Measurements from ENCODE around the gene MPHOSPH10.
"Not testable (repeated sequence)": the region's sequence is repeated elsewhere in the genome, so short reads cannot be mapped to it uniquely, and the experiment has no call there.

DNA sequence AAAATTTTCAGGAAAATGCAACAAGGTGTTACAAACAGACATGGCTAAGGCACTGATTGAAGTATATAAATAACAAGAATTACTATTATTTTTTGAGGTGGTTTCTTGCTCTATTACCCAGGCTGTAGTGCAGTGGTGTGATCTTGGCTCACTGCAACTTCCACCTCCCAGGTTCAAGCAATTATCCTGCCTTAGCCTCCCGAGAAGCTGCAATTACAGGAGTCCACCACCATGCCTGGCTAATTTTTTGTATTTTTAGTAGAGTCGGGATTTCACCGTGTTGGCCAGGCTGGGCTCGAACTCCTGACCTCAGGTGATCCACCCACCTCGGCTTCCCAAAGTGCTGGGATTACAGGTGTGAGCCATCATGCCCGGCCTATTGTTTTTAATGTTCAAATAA lies 24.0 kb upstream of the MPHOSPH10 start:
- TF ChIP-seq, protein P1, sequence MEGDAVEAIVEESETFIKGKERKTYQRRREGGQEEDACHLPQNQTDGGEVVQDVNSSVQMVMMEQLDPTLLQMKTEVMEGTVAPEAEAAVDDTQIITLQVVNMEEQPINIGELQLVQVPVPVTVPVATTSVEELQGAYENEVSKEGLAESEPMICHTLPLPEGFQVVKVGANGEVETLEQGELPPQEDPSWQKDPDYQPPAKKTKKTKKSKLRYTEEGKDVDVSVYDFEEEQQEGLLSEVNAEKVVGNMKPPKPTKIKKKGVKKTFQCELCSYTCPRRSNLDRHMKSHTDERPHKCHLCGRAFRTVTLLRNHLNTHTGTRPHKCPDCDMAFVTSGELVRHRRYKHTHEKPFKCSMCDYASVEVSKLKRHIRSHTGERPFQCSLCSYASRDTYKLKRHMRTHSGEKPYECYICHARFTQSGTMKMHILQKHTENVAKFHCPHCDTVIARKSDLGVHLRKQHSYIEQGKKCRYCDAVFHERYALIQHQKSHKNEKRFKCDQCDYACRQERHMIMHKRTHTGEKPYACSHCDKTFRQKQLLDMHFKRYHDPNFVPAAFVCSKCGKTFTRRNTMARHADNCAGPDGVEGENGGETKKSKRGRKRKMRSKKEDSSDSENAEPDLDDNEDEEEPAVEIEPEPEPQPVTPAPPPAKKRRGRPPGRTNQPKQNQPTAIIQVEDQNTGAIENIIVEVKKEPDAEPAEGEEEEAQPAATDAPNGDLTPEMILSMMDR (IDR thresholded peaks at IDR 0.05; ENCODE audit: low read length), result not testable (repeated sequence)
- TF ChIP-seq EZH2phosphoT487 (IDR thresholded peaks at IDR 0.05; ENCODE audit: low read length), result not testable (repeated sequence)
